ENCODE data around the gene CCDC50. TPM values are rescaled to one million over a fixed set of nuclear protein-coding genes. Genes with fewer than 3 reads are reported as not detected.

The CCDC50 gene
- total and polyA plus RNA-seq, 2 of the 8 experiments (the other 6 are each of a cell fraction or from before 2014, with no cell fraction given) = 7.3 to 19.2 TPM

GRCh38 chr3:191426311-191426710 lies 97.1 kb downstream of the CCDC50 start:
- H4K20me1 ChIP-seq (replicated peaks in 1 of 2; ENCODE audit: control insufficient read depth in 1 of 2, insufficient read depth in 2 of 2, low read length in 2 of 2) = no peaks in the 10 kb centered on the region
- H4K8ac ChIP-seq (ENCODE audit: extremely low read depth, insufficient read depth, low read length) = no peak overlapping the region
- no peak for TF ChIP-seq JUND (IDR thresholded peaks at IDR 0.05; ENCODE audit: low read length)
- TF ChIP-seq HDAC2 (IDR thresholded peaks at IDR 0.05; ENCODE audit: borderline replicate concordance in 1 of 2, low read depth in 2 of 2, low read length in 2 of 2) = no peak
- TF ChIP-seq SIRT6 (IDR thresholded peaks at IDR 0.05; ENCODE audit: low read length) = no peak
- TF ChIP-seq EGR1 (IDR thresholded peaks at IDR 0.05; ENCODE audit: borderline replicate concordance, low read depth, low read length) = no peak
- no peak for TF ChIP-seq ZNF274 (IDR thresholded peaks at IDR 0.05; ENCODE audit: borderline replicate concordance, extremely low read depth, low read length)
- TF ChIP-seq CREB1 (IDR thresholded peaks at IDR 0.05) = no peak
- TF ChIP-seq SUZ12 (IDR thresholded peaks at IDR 0.05; ENCODE audit: low read length) = no peak
- TF ChIP-seq MAFK (IDR thresholded peaks at IDR 0.05; ENCODE audit: low read depth, low read length) = no peak
- no peak overlapping the region for H2BK120ac ChIP-seq (replicated peaks; ENCODE audit: low read depth, low read length)
- H3K23ac ChIP-seq (ENCODE audit: insufficient read length) = no peak overlapping the region
- no peak overlapping the region for H3K4ac ChIP-seq (replicated peaks; ENCODE audit: insufficient read length, low read depth, low read length)
- H3K4me1 ChIP-seq (replicated peaks in 1 of 4; ENCODE audit: control insufficient read depth in 3 of 4, insufficient read depth in 4 of 4, low read length in 3 of 4) = no peaks in the 10 kb centered on the region
- H3K27ac ChIP-seq (ENCODE audit: low read depth, low read length) = no peak overlapping the region
- no peaks in the 10 kb centered on the region for H3K9me3 ChIP-seq (ENCODE audit: insufficient read depth in 2 of 2, low read depth in 1 of 2, low read length in 1 of 2)
- no peak overlapping the region for H4K5ac ChIP-seq (ENCODE audit: insufficient read length, low read depth, low read length)
- no peak overlapping the region for H2BK5ac ChIP-seq (ENCODE audit: low read depth, low read length)
- 81% methylated on average over 1 of the region's 1 CpG; no CpG with 5 or more reads in 1 of the 2 experiments for WGBS, 2 experiments (ENCODE audit: extremely low coverage in 1 of 2, insufficient coverage in 1 of 2, insufficient read length in 1 of 2, insufficient replicate concordance in 2 of 2, low coverage in 1 of 2, low lambda C conversion rate in 2 of 2, missing lambda C conversion rate in 1 of 2)
- H3K14ac ChIP-seq (ENCODE audit: insufficient read length) = no peak overlapping the region
- H3K27me3 ChIP-seq (replicated peaks in 1 of 4; ENCODE audit: control insufficient read depth in 3 of 4, extremely low read depth in 1 of 4, insufficient read depth in 3 of 4, low read length in 3 of 4) = no peaks in the 10 kb centered on the region
- DNase-seq (ENCODE audit: low read depth in 1 of 2, low spot score in 2 of 2) (no peak), FAIRE-seq (no peak)
- H2AK5ac ChIP-seq (ENCODE audit: low read depth, low read length) = no peak overlapping the region
- no peak overlapping the region for H3K4me2 ChIP-seq (ENCODE audit: insufficient read depth in 1 of 2, low read depth in 2 of 2, low read length in 2 of 2)
- H3K23me2 ChIP-seq (ENCODE audit: low read depth, low read length) = no peaks in the 10 kb centered on the region
- no peak overlapping the region for H3K56ac ChIP-seq (replicated peaks; ENCODE audit: insufficient read length, low read depth, low read length)
- no peaks in the 10 kb centered on the region for H3K36me3 ChIP-seq (ENCODE audit: control insufficient read depth in 2 of 4, insufficient read depth in 4 of 4, low read length in 3 of 4)
- no peak overlapping the region for H4K91ac ChIP-seq (replicated peaks; ENCODE audit: insufficient read length, low read length)
- ChIA-PET CTCF (ENCODE audit: partially characterized antibody) (no interaction called here), POLR2A (ENCODE audit: partially characterized antibody) (no interaction called here)
- H3K18ac ChIP-seq (ENCODE audit: extremely low read depth, low read length) = no peak overlapping the region
- no peak overlapping the region for H2BK12ac ChIP-seq (ENCODE audit: low read depth, low read length)
- H3K4me3 ChIP-seq (ENCODE audit: extremely low read depth in 1 of 4, insufficient read depth in 2 of 4, low read depth in 3 of 4, low read length in 4 of 4) = no peak overlapping the region
- no peak overlapping the region for H3K9ac ChIP-seq (replicated peaks in 1 of 4; ENCODE audit: extremely low read depth in 1 of 4, low read depth in 3 of 4, low read length in 3 of 4)
- H2BK20ac ChIP-seq (ENCODE audit: low read length) = no peak overlapping the region
- H2AFZ ChIP-seq (ENCODE audit: low read length) = no peak overlapping the region
- H3K79me1 ChIP-seq (ENCODE audit: low read depth, low read length) = no peaks in the 10 kb centered on the region
- no peaks in the 10 kb centered on the region for H3K79me2 ChIP-seq (ENCODE audit: control insufficient read depth in 1 of 2, insufficient read depth in 2 of 2, low read length in 2 of 2)
- H2BK15ac ChIP-seq (ENCODE audit: low read length) = no peak overlapping the region

Measured in H1 (cell line).